Glutamatergic neuron (in vitro differentiated cells): ENCODE results near the gene CASP3. TPM values are rescaled to one million over a fixed set of nuclear protein-coding genes. Genes with fewer than 3 reads are reported as not detected.

ENCODE experiments used
- DNase-seq: peaks from one replicate; pipeline ENCODE4 v3.0.0; 2022
- H3K27ac Mint-ChIP-seq: one replicate; pipeline ENCODE4 v1.8.0; 2020; ENCODE audit warnings: mild to moderate bottlenecking, mixed read lengths, inconsistent platforms; ENCODE audit not compliant: unreplicated experiment
- H3K27me3 Mint-ChIP-seq: one replicate; pipeline ENCODE4 v1.8.0; 2020; ENCODE audit warnings: mild to moderate bottlenecking, moderate library complexity, mixed read lengths, inconsistent platforms; ENCODE audit not compliant: unreplicated experiment
- H3K36me3 Mint-ChIP-seq: one replicate; pipeline ENCODE4 v1.8.0; 2020; ENCODE audit warnings: mild to moderate bottlenecking, mixed read lengths, inconsistent platforms; ENCODE audit not compliant: unreplicated experiment
- H3K4me1 Mint-ChIP-seq: one replicate; pipeline ENCODE4 v1.8.0; 2020; ENCODE audit warnings: mild to moderate bottlenecking, low read depth, mixed read lengths, inconsistent platforms; ENCODE audit not compliant: unreplicated experiment
- H3K4me3 Mint-ChIP-seq: one replicate; pipeline ENCODE4 v1.8.0; 2020; ENCODE audit warnings: mild to moderate bottlenecking, mixed read lengths, inconsistent platforms; ENCODE audit not compliant: unreplicated experiment
- H3K9me3 Mint-ChIP-seq: one replicate; pipeline ENCODE4 v1.8.0; 2020; ENCODE audit warnings: mild to moderate bottlenecking, moderate library complexity, mixed read lengths, inconsistent platforms; ENCODE audit not compliant: unreplicated experiment
- total RNA-seq: library from RNA; stranded (reverse); fragmentation: NEBNext Ultra II Directional; extraction: Animal tissue kit (Norgen Biotek cat#: 25700); gene quantifications from one replicate; pipeline ENCODE4 v1.2.1, GENCODE V29; 2021; ENCODE audit not compliant: unreplicated experiment
- TF ChIP-seq, protein P1 (sequence below): fragments of 200-600 bp; sonication (generic); IDR thresholded peaks from one replicate; pipeline ENCODE4 v1.5.0; 2021; ENCODE audit not compliant: partially characterized antibody, unreplicated experiment

The CASP3 gene
- total RNA-seq, 1 donor from 2014 or later, result 311 TPM

DNA sequence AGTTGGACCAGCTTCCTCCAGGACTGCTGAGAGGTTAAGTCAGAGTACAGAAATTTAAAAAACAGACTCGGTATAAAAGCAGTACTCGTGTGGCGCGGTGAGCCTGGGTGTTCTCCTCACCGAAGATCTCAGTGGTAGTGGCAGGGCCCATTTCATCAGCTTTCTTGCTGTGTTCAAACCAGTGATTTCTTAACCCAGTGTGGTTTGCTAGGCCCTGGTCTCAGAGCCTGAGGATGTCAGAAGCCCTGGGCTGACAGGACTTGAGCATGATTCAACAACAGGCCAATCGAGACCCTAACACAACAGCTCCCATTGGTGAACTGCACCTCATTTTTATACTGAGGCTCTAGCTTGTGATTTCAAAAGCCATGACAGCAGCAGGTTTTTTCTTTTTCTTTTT is 23.5 kb upstream of the CASP3 start:
- TF ChIP-seq, protein P1, sequence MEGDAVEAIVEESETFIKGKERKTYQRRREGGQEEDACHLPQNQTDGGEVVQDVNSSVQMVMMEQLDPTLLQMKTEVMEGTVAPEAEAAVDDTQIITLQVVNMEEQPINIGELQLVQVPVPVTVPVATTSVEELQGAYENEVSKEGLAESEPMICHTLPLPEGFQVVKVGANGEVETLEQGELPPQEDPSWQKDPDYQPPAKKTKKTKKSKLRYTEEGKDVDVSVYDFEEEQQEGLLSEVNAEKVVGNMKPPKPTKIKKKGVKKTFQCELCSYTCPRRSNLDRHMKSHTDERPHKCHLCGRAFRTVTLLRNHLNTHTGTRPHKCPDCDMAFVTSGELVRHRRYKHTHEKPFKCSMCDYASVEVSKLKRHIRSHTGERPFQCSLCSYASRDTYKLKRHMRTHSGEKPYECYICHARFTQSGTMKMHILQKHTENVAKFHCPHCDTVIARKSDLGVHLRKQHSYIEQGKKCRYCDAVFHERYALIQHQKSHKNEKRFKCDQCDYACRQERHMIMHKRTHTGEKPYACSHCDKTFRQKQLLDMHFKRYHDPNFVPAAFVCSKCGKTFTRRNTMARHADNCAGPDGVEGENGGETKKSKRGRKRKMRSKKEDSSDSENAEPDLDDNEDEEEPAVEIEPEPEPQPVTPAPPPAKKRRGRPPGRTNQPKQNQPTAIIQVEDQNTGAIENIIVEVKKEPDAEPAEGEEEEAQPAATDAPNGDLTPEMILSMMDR, result no peak
- Mint-ChIP-seq H3K27ac (no peak overlapping the region), H3K4me3 (no peak overlapping the region), H3K27me3 (peaks cover 7% of the 10 kb centered on the region), H3K36me3 (peaks cover 7% of the 10 kb centered on the region), H3K4me1 (peaks cover 8% of the 10 kb centered on the region), H3K9me3 (peaks cover 2% of the 10 kb centered on the region)
- no peak for DNase-seq

DNA sequence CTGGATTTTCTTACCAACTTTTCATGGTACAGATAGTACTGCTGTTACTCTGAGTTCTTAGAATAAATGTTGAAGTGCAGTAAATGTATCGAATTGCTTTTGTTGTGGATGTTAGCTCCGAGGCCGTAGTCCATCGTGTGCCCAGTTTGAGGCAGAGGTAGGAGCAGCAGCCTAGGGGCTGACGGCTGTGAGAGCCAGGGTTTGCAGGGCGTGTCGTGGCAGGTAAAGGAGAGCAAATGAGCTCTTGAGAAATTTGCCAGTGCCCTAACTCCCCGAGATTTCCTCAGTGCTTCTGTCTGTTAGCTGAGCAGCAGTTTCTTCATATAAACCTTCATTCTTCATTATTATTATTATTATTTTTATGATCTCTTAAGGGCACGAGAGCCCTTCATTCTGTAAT is 21.9 kb upstream of the CASP3 start:
- Mint-ChIP-seq H3K36me3 (peaks cover 8% of the 10 kb centered on the region), H3K4me1 (peaks cover 8% of the 10 kb centered on the region), H3K4me3 (no peak overlapping the region), H3K9me3 (peaks cover 2% of the 10 kb centered on the region), H3K27me3 (peaks cover 7% of the 10 kb centered on the region), H3K27ac (no peak overlapping the region)
- DNase-seq, result no peak
- TF ChIP-seq, protein P1, result no peak

GRCh38 chr4:184669251-184669650 is 20.0 kb upstream of the CASP3 start:
- Mint-ChIP-seq H3K4me1 (peaks cover 8% of the 10 kb centered on the region), H3K36me3 (peaks cover 8% of the 10 kb centered on the region), H3K27me3 (peaks cover 7% of the 10 kb centered on the region), H3K27ac (no peak overlapping the region), H3K9me3 (peaks cover 2% of the 10 kb centered on the region), H3K4me3 (no peak overlapping the region)
- DNase-seq, result no peak
- TF ChIP-seq, protein P1, result no peak

- Mint-ChIP-seq H3K9me3 (peaks cover 2% of the 10 kb centered on the region), H3K4me1 (peaks cover 8% of the 10 kb centered on the region), H3K4me3 (no peak overlapping the region), H3K36me3 (peaks cover 8% of the 10 kb centered on the region), H3K27ac (no peak overlapping the region), H3K27me3 (peaks cover 7% of the 10 kb centered on the region)
- no peak for DNase-seq
- TF ChIP-seq, protein P1, result no peak
Measured at GRCh38 chr4:184668511-184669114, 19.4 kb upstream of the CASP3 start.

- DNase-seq, result no peak
- Mint-ChIP-seq H3K4me3 (no peak overlapping the region), H3K36me3 (peaks cover 8% of the 10 kb centered on the region), H3K4me1 (peaks cover 8% of the 10 kb centered on the region), H3K9me3 (peaks cover 2% of the 10 kb centered on the region), H3K27ac (no peak overlapping the region), H3K27me3 (peaks cover 4% of the 10 kb centered on the region)
- TF ChIP-seq, protein P1, result no peak
Measured at GRCh38 chr4:184668096-184668495, 18.8 kb upstream of the CASP3 start.
